HepG2 (cell line): ENCODE measurements around the gene GPR155. TPM values are rescaled to one million over a fixed set of nuclear protein-coding genes. Genes with fewer than 3 reads are reported as not detected.
A peak's percentile ranks its signal among the peaks of the same experiment; 100 is the strongest.

Source experiments
- AHR ChIP-seq: IDR thresholded peaks from 2 replicates; pipeline ENCODE4 v1.6.1; 2018; ENCODE audit warnings: missing genetic modification reagents, missing compliant biosample characterization
- ARNT2 ChIP-seq: sonication (generic); formaldehyde crosslinking; IDR thresholded peaks from 2 replicates; pipeline ENCODE4 v1.8.0; 2022; ENCODE audit warnings: mild to moderate bottlenecking, low read depth, missing genetic modification reagents, moderate library complexity
- ATF7 ChIP-seq, 2 experiments: fragments of 450-650 bp in 1 of 2; sonication (generic) in 1 of 2; formaldehyde crosslinking in 1 of 2; IDR thresholded peaks; 2 replicates each; pipeline versions ENCODE4 v1.4.0 to v1.6.1; 2016 to 2020; ENCODE audit warnings: antibody characterized with exemption in 1 of 2, mild to moderate bottlenecking in 1 of 2, missing genetic modification reagents in 1 of 2
- NKX3-1 ChIP-seq: sonication (generic); formaldehyde crosslinking; IDR thresholded peaks from 2 replicates; pipeline ENCODE4 v1.5.0; 2020; ENCODE audit warnings: missing genetic modification reagents
- ZBTB3 ChIP-seq: sonication (generic); formaldehyde crosslinking; IDR thresholded peaks from 2 replicates; pipeline ENCODE4 v1.4.0; 2020; ENCODE audit warnings: low read depth, mild to moderate bottlenecking, moderate library complexity, missing genetic modification reagents, borderline replicate concordance
- ZNF20 ChIP-seq: sonication (generic); formaldehyde crosslinking; IDR thresholded peaks from 2 replicates; pipeline ENCODE4 v1.4.0; 2020; ENCODE audit warnings: mild to moderate bottlenecking, moderate library complexity, missing genetic modification reagents
- ZNF232 ChIP-seq: sonication (generic); formaldehyde crosslinking; IDR thresholded peaks from 2 replicates; pipeline ENCODE4 v1.4.0; 2020; ENCODE audit warnings: missing genetic modification reagents, borderline replicate concordance
- ZNF709 ChIP-seq: sonication (generic); formaldehyde crosslinking; IDR thresholded peaks from 2 replicates; pipeline ENCODE4 v1.5.0; 2020; ENCODE audit warnings: mild to moderate bottlenecking, missing genetic modification reagents
- polyA plus RNA-seq, 8 experiments: library from polyadenylated mRNA; depleted of rRNA in 3 of 8; stranded (reverse) in 7 of 8; unstranded in 1 of 8; fragments of >200 nt; fragmentation: Illumina TruSeq in 4 of 8; extraction: Trizol in 4 of 8; gene quantifications; 2 replicates each; pipeline versions ENCODE4 v1.2.1 to v1.2.3, GENCODE V29; 2011 to 2016; ENCODE audit warnings: low read depth in 4 of 8, missing spikeins in 1 of 8, mixed read lengths in 1 of 8; ENCODE audit not compliant: insufficient read depth in 1 of 8
- total RNA-seq, 5 experiments: library from RNA; depleted of rRNA; stranded (reverse); fragments of >200 nt; fragmentation: Illumina TruSeq; extraction: Trizol; gene quantifications; 2 replicates each; pipeline ENCODE4 v1.2.3, GENCODE V29; 2016; ENCODE audit warnings: low read depth in 1 of 5
- TF ChIP-seq, protein P1 (sequence below): sonication (generic); formaldehyde crosslinking; IDR thresholded peaks from 2 replicates; pipeline ENCODE4 v1.5.1; 2020; ENCODE audit warnings: missing genetic modification reagents, mild to moderate bottlenecking, borderline replicate concordance
- TF ChIP-seq, protein P2 (sequence below): IDR thresholded peaks from 2 replicates; pipeline ENCODE4 v1.6.1; 2016; ENCODE audit warnings: low read depth
- TF ChIP-seq, protein P3 (sequence below): IDR thresholded peaks from 2 replicates; pipeline ENCODE4 v1.6.1; 2012; ENCODE audit warnings: inconsistent platforms
- TF ChIP-seq, protein P4 (sequence below): sonication (generic); formaldehyde crosslinking; IDR thresholded peaks from 2 replicates; pipeline ENCODE4 v1.5.1; 2020; ENCODE audit warnings: missing genetic modification reagents, mild to moderate bottlenecking, borderline replicate concordance
- TF ChIP-seq, protein P5 (sequence below): sonication (generic); formaldehyde crosslinking; IDR thresholded peaks from 2 replicates; pipeline ENCODE4 v1.5.0; 2020; ENCODE audit warnings: missing genetic modification reagents
- TF ChIP-seq, protein P6 (sequence below), 2 experiments: sonication (generic) in 1 of 2; formaldehyde crosslinking in 1 of 2; IDR thresholded peaks; 2 replicates each; pipeline versions ENCODE4 v1.6.1 to v1.9.0; 2014 to 2022; ENCODE audit warnings: antibody characterized with exemption in 1 of 2, borderline replicate concordance in 1 of 2, inconsistent platforms in 1 of 2, low read depth in 1 of 2, missing genetic modification reagents in 1 of 2

GPR155 gene
- total and polyA plus RNA-seq, 2 of the 13 experiments (the other 11 are each of a cell fraction or from before 2014, with no cell fraction given), result 0.15 to 0.49 TPM

DNA sequence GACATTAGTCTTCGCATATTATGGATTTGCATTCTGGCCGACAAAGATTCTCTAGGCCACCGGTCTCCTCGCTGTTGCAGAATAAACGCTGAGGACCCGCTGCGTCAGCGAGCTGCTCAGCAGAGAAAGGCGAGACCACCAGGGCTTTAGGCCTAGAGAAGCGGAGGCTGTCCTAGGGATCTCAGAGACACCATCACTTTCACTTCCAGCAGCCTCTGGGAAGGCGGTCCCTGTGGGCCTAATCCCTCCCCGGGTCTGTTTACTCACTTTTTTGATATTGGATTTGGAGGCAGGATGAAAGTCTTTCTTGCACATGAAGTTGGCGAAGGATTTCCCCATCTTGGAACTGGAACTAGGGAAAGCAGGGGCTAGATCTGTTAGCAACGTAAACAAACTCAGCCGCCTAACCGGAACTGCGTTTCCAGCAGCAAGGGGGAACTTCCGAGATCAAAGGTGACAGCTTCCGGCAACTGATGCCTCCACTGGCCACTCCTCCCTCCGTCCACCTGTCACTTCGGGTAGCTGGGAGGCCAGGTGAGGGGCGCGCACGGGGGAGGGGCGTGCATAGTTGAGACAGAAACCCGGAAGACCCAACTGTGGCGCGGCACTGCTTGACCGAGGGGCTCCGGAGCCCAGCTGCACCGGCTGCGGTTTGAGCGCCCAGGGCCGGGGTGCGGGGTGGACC is 91.4 kb downstream of the GPR155 start, which contains the start of gene SCRN3 (continued):
- TF ChIP-seq, protein P1, sequence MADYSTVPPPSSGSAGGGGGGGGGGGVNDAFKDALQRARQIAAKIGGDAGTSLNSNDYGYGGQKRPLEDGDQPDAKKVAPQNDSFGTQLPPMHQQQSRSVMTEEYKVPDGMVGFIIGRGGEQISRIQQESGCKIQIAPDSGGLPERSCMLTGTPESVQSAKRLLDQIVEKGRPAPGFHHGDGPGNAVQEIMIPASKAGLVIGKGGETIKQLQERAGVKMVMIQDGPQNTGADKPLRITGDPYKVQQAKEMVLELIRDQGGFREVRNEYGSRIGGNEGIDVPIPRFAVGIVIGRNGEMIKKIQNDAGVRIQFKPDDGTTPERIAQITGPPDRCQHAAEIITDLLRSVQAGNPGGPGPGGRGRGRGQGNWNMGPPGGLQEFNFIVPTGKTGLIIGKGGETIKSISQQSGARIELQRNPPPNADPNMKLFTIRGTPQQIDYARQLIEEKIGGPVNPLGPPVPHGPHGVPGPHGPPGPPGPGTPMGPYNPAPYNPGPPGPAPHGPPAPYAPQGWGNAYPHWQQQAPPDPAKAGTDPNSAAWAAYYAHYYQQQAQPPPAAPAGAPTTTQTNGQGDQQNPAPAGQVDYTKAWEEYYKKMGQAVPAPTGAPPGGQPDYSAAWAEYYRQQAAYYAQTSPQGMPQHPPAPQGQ, result no peak
- TF ChIP-seq NKX3-1 (peak; percentile 56; the same call in 1 of the 2 replicates), ATF7 (IDR thresholded peaks at IDR 0.05) (no peak), ATF7 (CRISPR knock-in tag; IDR thresholded peaks at IDR 0.05) (0 out of 2 replicates have a peak, but pooled peaks have one; percentile 52), ZNF709 (peak; percentile 83), ZBTB3 (0 out of 2 replicates have a peak, but pooled peaks have one; percentile 40), ZNF20 (CRISPR knock-in tag) (no peak), ZNF232 (CRISPR knock-in tag) (peak; percentile 52; the same call in 1 of the 2 replicates), AHR (CRISPR knock-in tag) (peak; percentile 76), ARNT2 (CRISPR knock-in tag) (peak; percentile 20; the same call in 1 of the 2 replicates)
- TF ChIP-seq, protein P2, sequence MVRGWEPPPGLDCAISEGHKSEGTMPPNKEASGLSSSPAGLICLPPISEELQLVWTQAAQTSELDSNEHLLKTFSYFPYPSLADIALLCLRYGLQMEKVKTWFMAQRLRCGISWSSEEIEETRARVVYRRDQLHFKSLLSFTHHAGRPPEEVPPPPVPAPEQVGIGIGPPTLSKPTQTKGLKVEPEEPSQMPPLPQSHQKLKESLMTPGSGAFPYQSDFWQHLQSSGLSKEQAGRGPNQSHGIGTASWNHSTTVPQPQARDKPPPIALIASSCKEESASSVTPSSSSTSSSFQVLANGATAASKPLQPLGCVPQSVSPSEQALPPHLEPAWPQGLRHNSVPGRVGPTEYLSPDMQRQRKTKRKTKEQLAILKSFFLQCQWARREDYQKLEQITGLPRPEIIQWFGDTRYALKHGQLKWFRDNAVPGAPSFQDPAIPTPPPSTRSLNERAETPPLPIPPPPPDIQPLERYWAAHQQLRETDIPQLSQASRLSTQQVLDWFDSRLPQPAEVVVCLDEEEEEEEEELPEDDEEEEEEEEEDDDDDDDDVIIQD (CRISPR knock-in tag), result peak; percentile 61
- TF ChIP-seq, protein P3, sequence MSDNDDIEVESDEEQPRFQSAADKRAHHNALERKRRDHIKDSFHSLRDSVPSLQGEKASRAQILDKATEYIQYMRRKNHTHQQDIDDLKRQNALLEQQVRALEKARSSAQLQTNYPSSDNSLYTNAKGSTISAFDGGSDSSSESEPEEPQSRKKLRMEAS, result peak; percentile 86
- TF ChIP-seq, protein P4, sequence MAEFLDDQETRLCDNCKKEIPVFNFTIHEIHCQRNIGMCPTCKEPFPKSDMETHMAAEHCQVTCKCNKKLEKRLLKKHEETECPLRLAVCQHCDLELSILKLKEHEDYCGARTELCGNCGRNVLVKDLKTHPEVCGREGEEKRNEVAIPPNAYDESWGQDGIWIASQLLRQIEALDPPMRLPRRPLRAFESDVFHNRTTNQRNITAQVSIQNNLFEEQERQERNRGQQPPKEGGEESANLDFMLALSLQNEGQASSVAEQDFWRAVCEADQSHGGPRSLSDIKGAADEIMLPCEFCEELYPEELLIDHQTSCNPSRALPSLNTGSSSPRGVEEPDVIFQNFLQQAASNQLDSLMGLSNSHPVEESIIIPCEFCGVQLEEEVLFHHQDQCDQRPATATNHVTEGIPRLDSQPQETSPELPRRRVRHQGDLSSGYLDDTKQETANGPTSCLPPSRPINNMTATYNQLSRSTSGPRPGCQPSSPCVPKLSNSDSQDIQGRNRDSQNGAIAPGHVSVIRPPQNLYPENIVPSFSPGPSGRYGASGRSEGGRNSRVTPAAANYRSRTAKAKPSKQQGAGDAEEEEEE (CRISPR knock-in tag), result peak; percentile 59; the same call in 1 of the 2 replicates
- TF ChIP-seq, protein P5, sequence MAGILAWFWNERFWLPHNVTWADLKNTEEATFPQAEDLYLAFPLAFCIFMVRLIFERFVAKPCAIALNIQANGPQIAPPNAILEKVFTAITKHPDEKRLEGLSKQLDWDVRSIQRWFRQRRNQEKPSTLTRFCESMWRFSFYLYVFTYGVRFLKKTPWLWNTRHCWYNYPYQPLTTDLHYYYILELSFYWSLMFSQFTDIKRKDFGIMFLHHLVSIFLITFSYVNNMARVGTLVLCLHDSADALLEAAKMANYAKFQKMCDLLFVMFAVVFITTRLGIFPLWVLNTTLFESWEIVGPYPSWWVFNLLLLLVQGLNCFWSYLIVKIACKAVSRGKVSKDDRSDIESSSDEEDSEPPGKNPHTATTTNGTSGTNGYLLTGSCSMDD (CRISPR knock-in tag), result no peak
- TF ChIP-seq, protein P6, sequence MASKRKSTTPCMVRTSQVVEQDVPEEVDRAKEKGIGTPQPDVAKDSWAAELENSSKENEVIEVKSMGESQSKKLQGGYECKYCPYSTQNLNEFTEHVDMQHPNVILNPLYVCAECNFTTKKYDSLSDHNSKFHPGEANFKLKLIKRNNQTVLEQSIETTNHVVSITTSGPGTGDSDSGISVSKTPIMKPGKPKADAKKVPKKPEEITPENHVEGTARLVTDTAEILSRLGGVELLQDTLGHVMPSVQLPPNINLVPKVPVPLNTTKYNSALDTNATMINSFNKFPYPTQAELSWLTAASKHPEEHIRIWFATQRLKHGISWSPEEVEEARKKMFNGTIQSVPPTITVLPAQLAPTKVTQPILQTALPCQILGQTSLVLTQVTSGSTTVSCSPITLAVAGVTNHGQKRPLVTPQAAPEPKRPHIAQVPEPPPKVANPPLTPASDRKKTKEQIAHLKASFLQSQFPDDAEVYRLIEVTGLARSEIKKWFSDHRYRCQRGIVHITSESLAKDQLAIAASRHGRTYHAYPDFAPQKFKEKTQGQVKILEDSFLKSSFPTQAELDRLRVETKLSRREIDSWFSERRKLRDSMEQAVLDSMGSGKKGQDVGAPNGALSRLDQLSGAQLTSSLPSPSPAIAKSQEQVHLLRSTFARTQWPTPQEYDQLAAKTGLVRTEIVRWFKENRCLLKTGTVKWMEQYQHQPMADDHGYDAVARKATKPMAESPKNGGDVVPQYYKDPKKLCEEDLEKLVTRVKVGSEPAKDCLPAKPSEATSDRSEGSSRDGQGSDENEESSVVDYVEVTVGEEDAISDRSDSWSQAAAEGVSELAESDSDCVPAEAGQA (IDR thresholded peaks at IDR 0.05; ENCODE audit: low read depth), result peak; percentile 83
- TF ChIP-seq, protein P6 (CRISPR knock-in tag; IDR thresholded peaks at IDR 0.05; ENCODE audit: borderline replicate concordance), result no peak
